AG20443 (cell line): ENCODE data around the gene WWOX.
"Not testable (repeated sequence)": the region's sequence is repeated elsewhere in the genome, so short reads cannot be mapped to it uniquely, and the experiment has no call there.

ENCODE experiments used
- DNase-seq: peaks from one replicate; pipeline ENCODE4 v3.0.0; 2012; ENCODE audit warnings: low spot score, mixed read lengths

The WWOX gene

GRCh38 chr16:79026117-79026516 is 926.7 kb downstream of the WWOX start:
- no peak for DNase-seq

GRCh38 chr16:79036541-79036940 is 937.1 kb downstream of the WWOX start:
- DNase-seq = no peak

GRCh38 chr16:79037521-79038373 is 938.3 kb downstream of the WWOX start:
- no peak for DNase-seq

GRCh38 chr16:79041206-79041605 is 941.8 kb downstream of the WWOX start:
- DNase-seq = no peak

- no peak for DNase-seq
Measured at GRCh38 chr16:79042141-79042540, 942.7 kb downstream of the WWOX start.

- no peak for DNase-seq
Measured at GRCh38 chr16:79042886-79043285, 943.4 kb downstream of the WWOX start.

- no peak for DNase-seq
Measured at GRCh38 chr16:79045191-79045590, 945.7 kb downstream of the WWOX start.

GRCh38 chr16:79047337-79047736 is 947.9 kb downstream of the WWOX start:
- no peak for DNase-seq

- DNase-seq = no peak
Measured at GRCh38 chr16:79049040-79049439, 949.6 kb downstream of the WWOX start.

- DNase-seq = no peak
Measured at GRCh38 chr16:79050063-79050462, 950.6 kb downstream of the WWOX start.

- no peak for DNase-seq
Measured at GRCh38 chr16:79051313-79051712, 951.9 kb downstream of the WWOX start.

GRCh38 chr16:79052198-79052597 is 952.7 kb downstream of the WWOX start:
- not testable (repeated sequence) for DNase-seq

- DNase-seq = no peak
Measured at GRCh38 chr16:79053577-79053976, 954.1 kb downstream of the WWOX start.

GRCh38 chr16:79054211-79054984 is 954.9 kb downstream of the WWOX start:
- no peak for DNase-seq

GRCh38 chr16:79055251-79055970 is 956.0 kb downstream of the WWOX start:
- DNase-seq = no peak

GRCh38 chr16:79061181-79061580 is 961.7 kb downstream of the WWOX start:
- no peak for DNase-seq

- DNase-seq = no peak
Measured at GRCh38 chr16:79062336-79062735, 962.9 kb downstream of the WWOX start.

- DNase-seq = no peak
Measured at GRCh38 chr16:79062821-79063220, 963.4 kb downstream of the WWOX start.

- DNase-seq = no peak
Measured at GRCh38 chr16:79064256-79064972, 965.0 kb downstream of the WWOX start.

GRCh38 chr16:79066561-79066960 is 967.1 kb downstream of the WWOX start:
- no peak for DNase-seq

- DNase-seq = no peak
Measured at GRCh38 chr16:79067600-79067999, 968.1 kb downstream of the WWOX start.

GRCh38 chr16:79069121-79069520 is 969.7 kb downstream of the WWOX start:
- DNase-seq = no peak
